ENCODE measurements around the gene TBC1D2.

- TF ChIP-seq CTCF (IDR thresholded peaks at IDR 0.05; ENCODE audit: insufficient read depth, low read length) (no peak), REST (IDR thresholded peaks at IDR 0.05; ENCODE audit: insufficient replicate concordance, low read depth) (no peak), POLR2AphosphoS5 (IDR thresholded peaks at IDR 0.05; ENCODE audit: low read depth) (no peak), GABPA (IDR thresholded peaks at IDR 0.05; ENCODE audit: low read depth) (no peak), SPI1 (IDR thresholded peaks at IDR 0.05; ENCODE audit: borderline replicate concordance, low read depth) (no peak)
Observed at GRCh38 chr9:98162613-98163012, 92.8 kb downstream of the TBC1D2 start.

Measured in HL-60 (cell line).